Endothelial cell of umbilical vein (primary cell): ENCODE measurements around the gene TCF23. TPM values are rescaled to one million over a fixed set of nuclear protein-coding genes. Genes with fewer than 3 reads are reported as not detected.

Experiments used
- BruUV-seq: library from RNA; stranded (reverse); fragments of 400-500 nt; replicated peaks from 2 replicates; lab custom pipeline; 2021; lab: Mats Ljungman, UMichigan
- CTCF ChIA-PET: fragments of 300-600, 350-600 bp; sonication (Branson Sonifier 250); formaldehyde crosslinking; loops from one replicate; lab custom pipeline; 2021; ENCODE audit warnings: antibody characterized with exemption, inconsistent platforms; lab: Charles Lee
- POLR2A ChIA-PET: fragments of 300-600, 350-600 bp; sonication (Branson Sonifier 250); formaldehyde crosslinking; loops from one replicate; lab custom pipeline; 2021; ENCODE audit warnings: antibody characterized with exemption, inconsistent platforms; lab: Charles Lee
- DNase-seq: peaks from one replicate; pipeline ENCODE4 v3.0.0-alpha.2; 2011; ENCODE audit warnings: low read depth, low spot score
- FAIRE-seq: peaks from 2 replicates; lab custom pipeline; 2011; peaks lifted over from hg19 to GRCh38; lab: Jason Lieb, UNC
- H2AFZ ChIP-seq: 2 replicates; pipeline ENCODE4 v1.6.0; 2012; ENCODE audit warnings: low read depth, low read length, control low read depth, inconsistent platforms
- H3K27ac ChIP-seq: 2 replicates; pipeline ENCODE4 v1.5.1; 2011; ENCODE audit warnings: low read depth, mild to moderate bottlenecking, control low read depth, low read length, moderate library complexity; ENCODE audit not compliant: insufficient read depth
- H3K27me3 ChIP-seq, 2 experiments: 2 replicates each; pipeline versions ENCODE4 v1.6.0 to v1.6.1; 2011; ENCODE audit warnings: low read length in 2 of 2, mixed read lengths in 1 of 2; ENCODE audit not compliant: control insufficient read depth in 2 of 2, insufficient read depth in 2 of 2
- H3K36me3 ChIP-seq, 2 experiments: 2 replicates in 1 of 2; 3 replicates in 1 of 2; pipeline ENCODE4 v1.5.1; 2011; ENCODE audit warnings: low read length in 2 of 2, mild to moderate bottlenecking in 1 of 2, moderate library complexity in 1 of 2; ENCODE audit not compliant: control insufficient read depth in 2 of 2, insufficient read depth in 2 of 2; ENCODE audit errors: extremely low read depth in 1 of 2
- H3K4me1 ChIP-seq: 3 replicates; pipeline ENCODE4 v1.5.1; 2011; ENCODE audit warnings: mild to moderate bottlenecking, low read length; ENCODE audit not compliant: control insufficient read depth, insufficient read depth; ENCODE audit errors: extremely low read depth
- H3K4me2 ChIP-seq: 2 replicates; pipeline ENCODE4 v1.6.1; 2011; ENCODE audit warnings: low read length, control low read depth, mixed read lengths; ENCODE audit not compliant: insufficient read depth
- H3K4me3 ChIP-seq, 3 experiments: fragments of 200-600 bp in 1 of 3; sonication (generic), shearing (Covaris generic) in 1 of 3; replicated peaks in 1 of 3; 2 replicates each; pipeline ENCODE4 v1.5.1; 2011 to 2016; ENCODE audit warnings: control low read depth in 3 of 3, low read length in 3 of 3, mild to moderate bottlenecking in 2 of 3, inconsistent platforms in 1 of 3, low read depth in 1 of 3, moderate library complexity in 1 of 3; ENCODE audit not compliant: insufficient read depth in 1 of 3
- H3K79me2 ChIP-seq: 2 replicates; pipeline ENCODE4 v1.6.0; 2012; ENCODE audit warnings: low read length, inconsistent platforms; ENCODE audit not compliant: control insufficient read depth, insufficient read depth
- H3K9ac ChIP-seq: replicated peaks from 2 replicates; pipeline ENCODE3; 2011; ENCODE audit warnings: low read length, control low read depth; ENCODE audit not compliant: insufficient read depth; ENCODE audit errors: extremely low read depth
- H3K9me1 ChIP-seq: replicated peaks from 3 replicates; pipeline ENCODE4 v1.6.0; 2011; ENCODE audit warnings: mild to moderate bottlenecking, low read length; ENCODE audit not compliant: control insufficient read depth, insufficient read depth; ENCODE audit errors: extremely low read depth
- H3K9me3 ChIP-seq: replicated peaks from 2 replicates; pipeline ENCODE4 v1.5.1; 2012; ENCODE audit warnings: low read length, inconsistent platforms; ENCODE audit not compliant: control insufficient read depth, insufficient read depth
- H4K20me1 ChIP-seq: replicated peaks from 2 replicates; pipeline ENCODE3; 2011; ENCODE audit warnings: mild to moderate bottlenecking, low read length; ENCODE audit not compliant: control insufficient read depth, insufficient read depth; ENCODE audit errors: extremely low read depth
- GATA2 ChIP-seq: IDR thresholded peaks from 2 replicates; pipeline ENCODE4 v1.7.0; 2011; ENCODE audit warnings: low read depth, mild to moderate bottlenecking, moderate library complexity, mixed read lengths, low read length; ENCODE audit not compliant: insufficient read length, insufficient read depth
- dilution Hi-C: fragments of 300-500 bp; cut with MboI; formaldehyde crosslinking; loops from one replicate; pipeline ENCODE4 v1.15.0; 2019; ENCODE audit warnings: low sequenced_read_pairs; ENCODE audit not compliant: extremely low pct_ligation_motif_present
- intact Hi-C: fragments of 100-400 bp; cut with micrococcal nuclease; formaldehyde crosslinking; loops from one replicate; pipeline ENCODE4 v1.10.0; 2022
- polyA plus RNA-seq, 4 experiments: library from polyadenylated mRNA; depleted of rRNA in 3 of 4; stranded (reverse) in 3 of 4; unstranded in 1 of 4; fragments of >200 nt; gene quantifications; 2 replicates each; pipeline versions ENCODE4 v1.2.1 to v1.2.3, GENCODE V29; 2011 to 2012; ENCODE audit warnings: missing spikeins in 1 of 4
- total RNA-seq: library from RNA; stranded (reverse); gene quantifications from 2 replicates; pipeline ENCODE4 v1.2.3, GENCODE V29; 2021
- TF ChIP-seq, protein P1 (sequence below): IDR thresholded peaks from 2 replicates; pipeline ENCODE4 v1.6.1; 2011; ENCODE audit not compliant: insufficient read depth, insufficient read length

The TCF23 gene
- total and polyA plus RNA-seq, 2 donors (not counting 3 experiments of a cell fraction or from before 2014, with no cell fraction given), result not detected

DNA sequence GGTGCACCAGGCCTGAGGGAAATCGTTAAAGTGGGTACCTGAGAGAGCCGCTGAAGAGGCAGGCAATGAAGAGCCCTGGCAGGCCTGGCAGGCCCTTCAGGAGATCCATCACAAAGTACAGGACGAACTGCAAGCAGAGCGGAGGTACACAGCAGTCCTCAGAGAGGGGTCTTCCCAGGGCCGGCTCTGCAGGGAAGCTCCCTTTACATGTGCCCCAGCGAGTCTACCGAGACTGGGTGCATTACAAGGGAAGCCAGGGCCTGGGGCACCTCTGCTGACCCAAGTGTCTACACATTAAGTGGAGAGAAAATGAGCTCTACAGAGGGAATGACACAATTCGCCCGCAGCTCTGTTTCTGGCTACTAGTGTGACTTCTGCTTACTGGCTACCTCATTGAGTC is 54.9 kb downstream of the TCF23 start:
- CTCF ChIA-PET, result interaction anchor here (1.7 to 2.0 kb wide), 2 partner anchors 12 to 34 kb away, joined by 5 to 8 read pairs; no protein-coding TSS in a partner anchor
- Histone ChIP-seq H3K79me2 (peaks cover 5% of the 10 kb centered on the region), H3K9me1 (no peaks in the 10 kb centered on the region), H2AFZ (no peak overlapping the region), H3K4me2 (no peak overlapping the region), H3K4me3 (no peak overlapping the region), H3K27ac (no peak overlapping the region), H3K9me3 (no peaks in the 10 kb centered on the region), H3K4me1 (no peaks in the 10 kb centered on the region), H3K36me3 (peaks cover 32 to 58% of the 10 kb centered on the region in 2 experiments), H3K9ac (no peak overlapping the region), H4K20me1 (no peaks in the 10 kb centered on the region), H3K27me3 (no peaks in the 10 kb centered on the region)
- dilution Hi-C loops (no loop called here), intact Hi-C loops (no loop called here)
- TF ChIP-seq, protein P1, sequence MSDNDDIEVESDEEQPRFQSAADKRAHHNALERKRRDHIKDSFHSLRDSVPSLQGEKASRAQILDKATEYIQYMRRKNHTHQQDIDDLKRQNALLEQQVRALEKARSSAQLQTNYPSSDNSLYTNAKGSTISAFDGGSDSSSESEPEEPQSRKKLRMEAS, result no peak
- FAIRE-seq, result no peak
- BruUV-seq, result no TSS peak
- POLR2A ChIA-PET, result no interaction called here
- DNase-seq, result no peak

DNA sequence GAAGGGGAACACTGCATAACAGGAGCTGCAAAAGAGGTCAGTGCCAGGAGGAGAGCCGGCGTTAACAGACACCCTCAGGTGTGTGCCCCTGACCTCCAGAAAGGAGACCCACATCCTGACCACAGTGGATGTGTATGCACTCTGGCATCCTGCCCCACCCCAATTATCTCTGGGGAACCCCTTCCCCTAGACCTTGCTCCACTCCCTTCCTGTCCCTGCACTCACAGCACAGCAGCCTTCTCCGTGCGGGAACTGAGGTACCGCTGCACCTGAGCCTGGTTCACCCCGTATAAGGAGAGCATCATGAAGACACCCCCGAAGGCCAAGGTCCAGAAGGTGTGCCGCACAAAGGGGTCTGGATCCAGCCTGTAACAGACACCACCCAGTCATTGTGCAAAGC is 55.8 kb downstream of the TCF23 start:
- Histone ChIP-seq H3K9me3 (no peaks in the 10 kb centered on the region), H3K27me3 (no peaks in the 10 kb centered on the region), H3K4me3 (no peak overlapping the region), H3K79me2 (peaks cover 8% of the 10 kb centered on the region), H2AFZ (no peak overlapping the region), H3K9me1 (no peaks in the 10 kb centered on the region), H3K36me3 (peaks cover 37 to 57% of the 10 kb centered on the region in 2 experiments), H3K27ac (no peak overlapping the region), H3K4me2 (no peak overlapping the region), H3K4me1 (no peaks in the 10 kb centered on the region), H4K20me1 (no peaks in the 10 kb centered on the region), H3K9ac (no peak overlapping the region)
- intact Hi-C loops, result no loop called here
- CTCF ChIA-PET, result interaction anchor here (2.0 kb wide), 1 partner anchor 34 kb away, joined by 5 read pairs; no protein-coding TSS in a partner anchor
- POLR2A ChIA-PET, result no interaction called here
- DNase-seq (no peak), FAIRE-seq (no peak)
- TF ChIP-seq GATA2, result no peak
- BruUV-seq, result no TSS peak
- dilution Hi-C loops, result no loop called here
